Retinal pigment epithelial cell (primary cell): ENCODE measurements around the gene EPN3.

Experiments
- DNase-seq: peaks from one replicate; pipeline ENCODE4 v3.0.0-alpha.2; 2010; ENCODE audit warnings: low read depth
- H3K4me3 ChIP-seq: 2 replicates; pipeline ENCODE4 v1.5.1; 2011; ENCODE audit warnings: mild to moderate bottlenecking, low read length, control low read depth, moderate library complexity
- TF ChIP-seq, protein P1 (sequence below): conservative IDR thresholded peaks from 2 replicates; pipeline ENCODE4 v1.5.1; 2011; ENCODE audit warnings: low read depth, low read length, control low read depth, inconsistent platforms

The EPN3 gene

DNA sequence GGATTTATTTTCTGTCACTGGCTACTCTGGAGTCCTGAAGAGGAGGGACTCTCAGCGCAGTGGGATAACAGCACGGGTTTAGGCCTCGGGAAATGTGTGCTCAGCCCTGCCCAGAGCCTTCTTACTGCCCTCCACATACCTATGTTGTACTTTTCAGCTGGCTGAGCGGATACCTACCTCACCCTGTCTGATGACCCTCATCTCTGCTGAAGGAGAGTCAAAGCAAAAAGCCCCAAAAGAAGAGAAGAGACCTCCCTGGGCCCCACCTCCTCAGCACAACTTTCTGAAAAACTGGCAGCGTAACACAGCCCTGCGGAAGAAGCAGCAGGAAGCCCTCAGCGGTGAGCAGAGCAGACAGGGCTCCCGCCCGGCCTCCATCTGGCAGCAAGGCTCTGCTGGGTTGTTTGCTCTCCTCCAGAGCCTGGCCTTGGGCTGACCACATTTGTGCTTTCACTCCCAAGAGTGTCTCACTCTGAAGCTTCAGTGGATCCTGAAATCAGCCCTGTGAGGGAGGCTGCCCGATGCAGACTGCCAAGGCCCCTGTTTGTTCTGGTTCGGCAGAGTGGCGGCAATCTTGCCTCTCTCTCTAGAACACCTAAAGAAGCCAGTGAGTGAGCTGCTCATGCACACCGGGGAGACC lies 14.0 kb upstream of the EPN3 start:
- H3K4me3 ChIP-seq = no peak overlapping the region
- TF ChIP-seq, protein P1, sequence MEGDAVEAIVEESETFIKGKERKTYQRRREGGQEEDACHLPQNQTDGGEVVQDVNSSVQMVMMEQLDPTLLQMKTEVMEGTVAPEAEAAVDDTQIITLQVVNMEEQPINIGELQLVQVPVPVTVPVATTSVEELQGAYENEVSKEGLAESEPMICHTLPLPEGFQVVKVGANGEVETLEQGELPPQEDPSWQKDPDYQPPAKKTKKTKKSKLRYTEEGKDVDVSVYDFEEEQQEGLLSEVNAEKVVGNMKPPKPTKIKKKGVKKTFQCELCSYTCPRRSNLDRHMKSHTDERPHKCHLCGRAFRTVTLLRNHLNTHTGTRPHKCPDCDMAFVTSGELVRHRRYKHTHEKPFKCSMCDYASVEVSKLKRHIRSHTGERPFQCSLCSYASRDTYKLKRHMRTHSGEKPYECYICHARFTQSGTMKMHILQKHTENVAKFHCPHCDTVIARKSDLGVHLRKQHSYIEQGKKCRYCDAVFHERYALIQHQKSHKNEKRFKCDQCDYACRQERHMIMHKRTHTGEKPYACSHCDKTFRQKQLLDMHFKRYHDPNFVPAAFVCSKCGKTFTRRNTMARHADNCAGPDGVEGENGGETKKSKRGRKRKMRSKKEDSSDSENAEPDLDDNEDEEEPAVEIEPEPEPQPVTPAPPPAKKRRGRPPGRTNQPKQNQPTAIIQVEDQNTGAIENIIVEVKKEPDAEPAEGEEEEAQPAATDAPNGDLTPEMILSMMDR = no peak

DNA sequence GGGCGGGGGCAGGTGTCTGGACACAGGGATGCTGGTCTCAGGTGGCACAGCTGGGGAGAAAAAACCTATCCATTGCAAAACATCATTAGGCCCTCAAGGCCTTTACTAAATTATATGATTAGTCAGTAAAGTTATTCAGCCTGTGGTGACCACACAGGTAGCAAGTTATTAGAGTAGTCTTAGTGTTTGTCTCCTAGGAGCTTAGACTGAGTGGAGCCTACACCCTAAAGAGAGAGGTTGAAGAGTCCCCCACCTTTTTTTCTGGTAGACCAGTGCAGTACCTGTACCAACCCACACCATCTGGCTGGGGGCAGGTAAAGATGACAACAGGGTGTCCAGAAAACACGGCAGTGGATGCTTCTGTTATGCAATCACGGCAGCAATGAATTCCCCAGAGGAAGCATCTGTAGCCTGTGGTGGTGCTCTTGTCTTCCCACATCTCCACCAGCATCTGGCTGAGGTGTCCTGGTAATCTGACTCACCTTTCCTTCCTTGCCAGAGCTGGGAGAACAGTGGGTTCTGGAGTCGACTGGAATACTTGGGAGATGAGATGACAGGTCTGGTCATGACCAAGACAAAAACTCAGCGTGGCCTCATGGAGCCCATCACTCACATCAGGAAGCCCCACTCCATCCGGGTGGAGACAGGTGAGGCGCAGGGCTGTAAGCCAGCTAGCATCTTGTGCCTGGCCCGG lies 13.2 kb upstream of the EPN3 start:
- H3K4me3 ChIP-seq = no peak overlapping the region
- DNase-seq = no peak
- TF ChIP-seq, protein P1 = no peak

More for the DNA sequence above, 14.0 kb upstream of the EPN3 start:
- no peak for DNase-seq

DNA sequence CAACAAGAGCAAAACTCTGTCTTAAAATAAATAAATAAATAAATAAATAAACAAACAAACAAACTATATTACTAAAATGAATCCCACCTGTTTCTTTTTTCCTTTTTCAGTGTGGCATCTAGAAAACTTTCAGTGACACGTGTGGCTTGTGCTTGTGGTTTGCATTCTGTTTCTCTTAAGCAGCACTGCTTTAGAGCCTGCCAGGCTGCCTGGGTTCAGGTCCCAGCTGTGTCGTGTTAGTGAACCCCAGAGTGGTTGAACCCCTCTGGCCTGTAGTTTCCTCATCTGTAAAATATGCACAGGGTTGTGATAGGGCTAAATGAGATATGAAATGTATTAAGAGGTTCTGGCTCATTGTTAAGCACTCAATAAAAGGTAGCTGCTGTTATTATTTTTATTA lies 12.1 kb upstream of the EPN3 start:
- DNase-seq = no peak
- TF ChIP-seq, protein P1 = no peak
- no peak overlapping the region for H3K4me3 ChIP-seq

- H3K4me3 ChIP-seq = no peak overlapping the region
- DNase-seq = no peak
- TF ChIP-seq, protein P1 = no peak
These were observed 11.0 kb upstream of the EPN3 start for GRCh38 chr17:50521514-50521913.

- DNase-seq = no peak
- TF ChIP-seq, protein P1 = no peak
- H3K4me3 ChIP-seq = no peak overlapping the region
These were observed 9.8 kb upstream of the EPN3 start for GRCh38 chr17:50522766-50523165.

DNA sequence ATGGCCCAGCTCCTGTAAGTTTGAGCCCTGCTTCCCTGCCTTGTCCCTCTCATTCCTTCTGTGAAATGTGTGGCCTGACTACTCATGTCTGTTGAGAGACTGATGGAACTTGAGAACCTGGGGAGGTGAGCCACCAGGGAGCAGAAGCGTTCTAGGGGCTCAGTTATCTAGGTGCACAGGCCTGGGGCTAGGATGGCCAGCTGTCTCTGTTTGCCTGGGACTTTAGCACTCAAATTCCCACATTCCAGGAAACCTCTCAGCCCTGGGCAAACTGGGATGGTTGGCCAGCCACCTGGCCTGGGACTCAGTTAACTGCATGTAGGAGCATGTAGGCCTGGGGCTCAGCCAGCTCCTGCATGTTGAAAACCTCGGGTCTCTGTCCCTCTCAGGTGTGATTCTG lies 9.3 kb upstream of the EPN3 start:
- no peak for DNase-seq
- no peak overlapping the region for H3K4me3 ChIP-seq
- TF ChIP-seq, protein P1 = no peak

- no peak overlapping the region for H3K4me3 ChIP-seq
- no peak for DNase-seq
- TF ChIP-seq, protein P1 = no peak
These were observed 7.7 kb upstream of the EPN3 start for GRCh38 chr17:50524838-50525237.
